Fibroblast of the conjunctiva (primary cell): ENCODE measurements around the gene WIZ.
"Not testable (repeated sequence)": the region's sequence is repeated elsewhere in the genome, so short reads cannot be mapped to it uniquely, and the experiment has no call there.

Source experiments
- DNase-seq: peaks from one replicate; pipeline ENCODE4 v3.0.0-alpha.2; 2010; ENCODE audit warnings: low read depth

Gene WIZ

DNA sequence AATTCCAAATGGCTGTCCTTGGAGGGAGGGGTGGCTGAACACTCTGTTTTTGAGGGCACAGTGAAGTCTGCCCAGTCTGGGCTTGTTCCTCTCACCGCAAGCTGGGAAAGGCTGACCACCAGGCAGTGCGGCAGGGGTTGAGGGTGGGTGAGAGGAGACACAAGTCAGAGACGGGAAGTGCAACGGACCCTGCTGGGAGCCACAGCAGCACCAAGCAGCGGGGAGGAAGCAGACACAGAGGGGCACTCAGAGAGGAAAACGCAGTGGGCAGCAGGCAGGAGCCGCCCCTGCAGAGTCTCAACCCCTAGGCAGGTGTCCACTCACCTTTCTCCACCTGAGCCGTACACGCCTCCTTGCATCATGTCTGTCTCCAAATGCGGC lies 46.6 kb downstream of the WIZ start:
- no peak for DNase-seq

GRCh38 chr19:15402411-15403150 lies 47.2 kb downstream of the WIZ start:
- DNase-seq = no peak

GRCh38 chr19:15401397-15401710 lies 48.4 kb downstream of the WIZ start:
- no peak for DNase-seq

GRCh38 chr19:15400521-15401396 lies 49.0 kb downstream of the WIZ start:
- DNase-seq = no peak

DNA sequence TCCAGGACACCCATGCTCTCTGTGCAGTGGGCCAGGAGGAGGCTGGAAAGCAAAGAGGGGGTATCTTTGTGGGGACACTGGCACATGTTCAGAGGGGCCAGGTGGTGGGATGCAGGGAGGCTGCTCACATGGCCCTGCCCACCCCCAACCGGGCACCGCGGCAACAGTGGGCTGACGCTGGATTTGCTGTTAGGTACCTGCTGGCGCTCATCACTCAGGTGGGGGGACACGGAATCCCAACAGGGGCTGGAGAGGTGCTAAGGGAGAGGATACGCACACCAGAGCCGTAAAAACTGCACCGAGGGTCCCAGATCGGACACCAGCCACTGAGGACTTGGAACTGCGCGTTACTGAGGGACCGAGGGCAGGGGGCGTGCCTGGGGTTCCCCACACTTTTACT lies 50.1 kb downstream of the WIZ start:
- no peak for DNase-seq

GRCh38 chr19:15399234-15399515 lies 50.6 kb downstream of the WIZ start:
- DNase-seq = no peak

DNA sequence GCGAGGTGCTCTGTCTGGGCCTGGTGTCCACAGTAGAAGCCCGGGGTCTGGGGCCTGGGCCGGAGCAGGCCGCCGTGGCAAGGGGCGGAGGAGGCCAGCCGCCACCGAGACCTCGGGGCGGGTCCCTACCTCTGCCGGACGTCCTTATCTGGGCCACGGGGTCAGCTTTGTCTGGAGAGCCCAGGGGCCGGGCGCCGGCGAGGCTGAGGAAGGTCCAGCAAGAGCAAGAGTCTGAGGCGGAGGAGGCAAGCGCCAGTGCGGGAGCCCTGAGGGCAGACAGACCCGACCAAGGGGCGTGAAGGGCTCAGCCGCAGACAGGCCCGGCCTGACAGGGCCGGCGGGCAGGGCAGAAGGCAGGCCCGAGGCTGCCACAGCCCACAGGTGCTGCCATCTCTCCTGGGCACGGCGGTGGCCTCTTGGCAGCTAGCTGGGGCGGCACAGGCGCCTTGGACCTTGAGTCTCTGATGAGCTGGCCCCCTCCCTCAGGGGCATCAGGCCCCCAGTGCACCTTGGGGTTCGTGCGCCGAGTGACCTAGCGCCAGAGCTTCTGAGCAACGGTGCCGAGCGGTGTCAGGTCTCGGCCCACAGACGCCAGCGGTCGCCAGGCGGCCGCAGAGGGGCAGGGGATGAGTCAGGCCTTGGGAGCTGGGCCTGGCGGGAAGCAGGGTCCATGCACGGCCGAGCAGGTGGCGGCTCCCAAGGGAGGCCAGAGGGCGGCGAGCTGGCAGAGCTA lies 51.1 kb downstream of the WIZ start:
- DNase-seq = no peak

DNA sequence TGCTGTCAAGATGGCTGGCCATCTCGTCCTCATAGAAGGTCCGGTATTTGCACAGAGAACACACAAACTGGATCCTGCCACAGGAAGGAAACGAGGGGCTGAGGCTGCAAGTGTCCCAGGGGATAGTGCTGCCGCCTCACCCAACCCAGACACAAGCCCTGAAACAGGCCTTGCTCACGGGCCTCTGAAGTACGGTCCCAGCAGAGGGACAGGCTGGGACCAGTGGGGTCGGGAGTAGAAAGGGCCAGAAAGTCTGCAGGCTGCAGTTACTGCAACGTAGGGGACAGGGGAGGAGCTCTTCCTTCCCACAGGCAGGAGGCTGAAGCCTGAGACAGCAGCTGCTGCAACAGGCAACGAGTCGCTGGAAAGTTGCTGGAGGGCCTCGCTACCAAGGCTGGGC lies 52.0 kb downstream of the WIZ start:
- DNase-seq = no peak

- no peak for DNase-seq
Measured at GRCh38 chr19:15397236-15397635, 52.5 kb downstream of the WIZ start.

DNA sequence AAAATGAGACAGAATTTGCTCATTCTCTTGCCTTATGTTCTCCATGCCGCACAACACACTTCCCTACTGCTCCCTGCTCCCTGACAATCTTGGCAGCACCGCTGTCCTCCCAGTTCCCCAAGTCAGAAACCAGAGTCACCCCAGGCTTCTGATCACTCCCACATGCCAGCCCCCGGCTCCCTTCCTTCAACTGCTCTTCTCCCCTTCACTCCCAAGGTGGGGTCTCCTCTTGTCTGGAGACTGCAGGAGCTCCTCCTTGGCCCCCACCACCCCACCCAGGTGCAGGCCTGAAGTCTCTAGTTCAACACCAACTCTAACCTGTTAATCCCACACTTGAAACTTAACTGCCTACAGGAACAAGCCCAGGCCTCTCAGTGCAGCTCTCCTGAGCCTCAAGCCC lies 53.3 kb downstream of the WIZ start:
- DNase-seq = no peak

GRCh38 chr19:15395251-15395650 lies 54.5 kb downstream of the WIZ start:
- not testable (repeated sequence) for DNase-seq

GRCh38 chr19:15394426-15394825 lies 55.3 kb downstream of the WIZ start:
- no peak for DNase-seq

DNA sequence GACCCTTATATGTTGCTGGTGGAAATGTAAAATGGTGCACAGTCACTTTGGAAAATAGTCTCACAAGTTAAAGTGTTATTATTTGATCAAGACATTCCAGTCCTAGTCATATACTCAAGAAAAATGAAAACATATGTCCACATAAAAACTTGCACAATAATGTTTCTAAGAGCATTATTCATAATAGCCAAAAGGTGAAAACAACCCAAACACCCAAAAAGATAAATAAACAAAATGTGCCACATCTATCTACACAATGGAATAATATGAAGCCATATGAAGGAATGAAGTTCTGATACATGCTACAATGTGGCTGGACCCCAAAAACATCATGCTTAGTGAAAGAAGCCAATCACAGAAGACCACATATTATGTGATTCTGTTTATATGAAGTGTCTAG lies 55.8 kb downstream of the WIZ start:
- peak; percentile 63 for DNase-seq

- no peak for DNase-seq
Measured at GRCh38 chr19:15390814-15391213, 58.9 kb downstream of the WIZ start.

DNA sequence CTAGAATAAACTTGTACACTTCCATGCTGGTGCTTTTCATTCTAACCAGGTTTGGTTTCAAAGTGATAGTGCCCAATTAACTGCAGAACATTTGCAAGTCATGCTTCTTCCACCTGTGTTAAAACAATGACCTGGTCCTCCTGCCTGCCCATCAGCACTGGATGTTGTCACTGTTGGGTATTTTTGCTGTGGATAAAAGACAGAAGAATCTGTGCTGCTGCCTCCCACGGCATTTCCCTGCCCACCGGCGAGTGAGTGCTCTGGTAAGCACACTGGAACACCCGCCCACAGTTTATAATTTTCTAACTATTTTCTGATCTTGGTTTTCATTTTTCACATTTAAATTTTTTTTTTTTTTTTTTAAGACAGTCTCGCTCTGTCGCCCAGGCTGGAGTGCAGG lies 67.9 kb downstream of the WIZ start:
- no peak for DNase-seq

- DNase-seq = no peak
Measured at GRCh38 chr19:15381429-15381828, 68.3 kb downstream of the WIZ start.

DNA sequence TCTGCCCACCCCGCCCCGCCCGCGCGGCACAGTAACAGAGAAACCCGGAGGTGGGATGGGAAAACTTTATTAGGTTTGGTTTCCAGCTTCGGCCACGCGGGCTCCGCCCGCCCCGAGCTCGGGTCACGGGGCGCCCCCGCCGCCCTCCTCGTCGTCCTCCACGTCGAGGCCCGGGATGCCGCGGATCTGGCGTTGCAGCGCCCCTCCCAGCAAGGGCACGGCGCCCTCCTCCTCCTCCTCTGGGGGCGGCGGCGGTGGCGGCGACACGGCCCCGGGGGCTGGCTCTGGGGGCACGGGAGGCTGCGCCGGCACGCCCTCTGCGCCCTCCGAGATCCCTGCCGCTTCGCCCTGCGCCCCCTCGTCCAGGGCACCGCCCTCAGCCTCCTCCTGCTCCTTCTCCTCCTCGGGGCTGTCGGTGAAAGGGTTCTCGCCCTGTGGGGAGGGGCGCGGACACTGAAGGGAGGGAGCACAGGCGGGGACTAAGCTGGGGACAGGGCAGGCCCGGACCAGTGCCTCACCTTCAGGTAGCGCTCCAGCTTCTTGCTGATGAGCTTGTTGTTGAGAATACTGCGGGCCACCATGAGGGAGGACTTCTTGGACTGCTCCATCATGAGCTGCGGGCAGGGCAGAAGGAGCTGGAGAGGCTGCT lies 69.6 kb downstream of the WIZ start:
- DNase-seq = no peak

GRCh38 chr19:15379083-15379998 lies 70.4 kb downstream of the WIZ start, which contains the start of gene AKAP8:
AKAP8 (minus strand) TSS chr19:15379787; CDS start chr19:15379731, 56 bp downstream.
- peak; percentile 98 for DNase-seq

- no peak for DNase-seq
Measured at GRCh38 chr19:15378534-15379082, 71.1 kb downstream of the WIZ start.

GRCh38 chr19:15374796-15375440 lies 74.8 kb downstream of the WIZ start:
- DNase-seq = no peak
